Tibial artery (tissue), 4 donors: Measurements from ENCODE around the gene EEIG1.

ENCODE experiments used
- DNase-seq, 2 donors: peaks; one replicate each; pipeline ENCODE4 v3.0.0-alpha.2; 2019
- H3K27ac ChIP-seq, 2 donors: fragments of 200-600 bp; sonication (generic) in 1 of 2; 1 replicate in 1 of 2; 2 replicates in 1 of 2; pipeline ENCODE4 v1.5.1; 2018 to 2019; ENCODE audit warnings: mild to moderate bottlenecking in 1 of 2
- H3K27me3 ChIP-seq, 2 donors: fragments of 200-600 bp; sonication (generic) in 1 of 2; one replicate each; pipeline versions ENCODE4 v1.5.1 to v1.6.0; 2016 to 2019
- H3K36me3 ChIP-seq, 3 donors: fragments of 200-600 bp; sonication (generic) in 2 of 3; one replicate each; pipeline ENCODE4 v1.5.1; 2016 to 2019; ENCODE audit warnings: mild to moderate bottlenecking in 2 of 3
- H3K4me1 ChIP-seq, 4 donors: fragments of 200-600 bp; sonication (generic) in 2 of 4; 1 replicate in 3 of 4; 2 replicates in 1 of 4; pipeline ENCODE4 v1.5.1; 2016 to 2019
- H3K4me3 ChIP-seq, 2 donors: fragments of 200-600 bp; sonication (generic) in 1 of 2; 1 replicate in 1 of 2; 2 replicates in 1 of 2; pipeline ENCODE4 v1.5.1; 2018 to 2019; ENCODE audit warnings: mild to moderate bottlenecking in 2 of 2
- H3K9me3 ChIP-seq, 3 donors: fragments of 200-600 bp; sonication (generic) in 1 of 3; one replicate each; pipeline ENCODE4 v1.5.1; 2016 to 2019
- CTCF ChIP-seq, 2 experiments: fragments of 200-600 bp in 1 of 2; fragments of 450-650 bp in 1 of 2; IDR thresholded peaks; one replicate each; pipeline ENCODE4 v1.5.1; 2017 to 2019; ENCODE audit warnings: antibody characterized with exemption in 2 of 2, mild to moderate bottlenecking in 1 of 2, moderate library complexity in 1 of 2
- intact Hi-C: fragments of 100-400 bp; cut with DNase I; formaldehyde crosslinking; loops from one replicate; pipeline ENCODE4 v1.15.0; 2023; ENCODE audit warnings: low total_unique reads

Gene EEIG1

GRCh38 chr9:127977009-127977883 is 3.5 kb downstream of the EEIG1 start:
- DNase-seq: no peak
- Histone ChIP-seq H3K27ac (peak overlapping the region; percentile 82 to 84), H3K27me3 (no peaks in the 10 kb centered on the region), H3K4me1 (peaks cover 16 to 86% (median 75%) of the 10 kb centered on the region in 4 donors), H3K36me3 (no peaks in the 10 kb centered on the region), H3K4me3 (peak overlapping the region in 1 of 2 donors; percentile 69), H3K9me3 (no peaks in the 10 kb centered on the region)
- intact Hi-C loops: loop anchor here (5.0 kb wide), 1 partner anchor 35 kb away; no protein-coding TSS in a partner anchor
- no peak for TF ChIP-seq CTCF (IDR thresholded peaks at IDR 0.05)

- no peaks in the 10 kb centered on the region for H3K9me3 ChIP-seq
- no peak overlapping the region for H3K4me3 ChIP-seq
- H3K36me3 ChIP-seq: no peaks in the 10 kb centered on the region
- peak overlapping the region in 1 of 2 donors; percentile 82 for H3K27ac ChIP-seq
- peaks cover 23 to 87% (median 80%) of the 10 kb centered on the region in 4 donors for H3K4me1 ChIP-seq
- no peak for DNase-seq
- no peak for TF ChIP-seq CTCF (IDR thresholded peaks at IDR 0.05)
- intact Hi-C loops: loop anchor here (5.0 kb wide), 1 partner anchor 34 kb away; no protein-coding TSS in a partner anchor
- no peaks in the 10 kb centered on the region for H3K27me3 ChIP-seq
These were observed 4.3 kb downstream of the EEIG1 start for GRCh38 chr9:127976498-127976897.

- no peak for TF ChIP-seq CTCF (IDR thresholded peaks at IDR 0.05)
- Histone ChIP-seq H3K9me3 (no peaks in the 10 kb centered on the region), H3K36me3 (no peaks in the 10 kb centered on the region), H3K27ac (peak overlapping the region; percentile 94), H3K4me1 (peaks cover 23 to 93% (median 86%) of the 10 kb centered on the region in 4 donors), H3K4me3 (no peak overlapping the region), H3K27me3 (no peaks in the 10 kb centered on the region)
- intact Hi-C loops: loop anchor here (5.0 kb wide), 1 partner anchor 33 kb away; no protein-coding TSS in a partner anchor
- DNase-seq: peak in 1 of 2 donors; percentile 71
These were observed 5.1 kb downstream of the EEIG1 start for GRCh38 chr9:127975376-127976315.

GRCh38 chr9:127974769-127975261 is 6.0 kb downstream of the EEIG1 start:
- intact Hi-C loops: loop anchor here (5.0 kb wide), 1 partner anchor 33 kb away; no protein-coding TSS in a partner anchor
- no peak for TF ChIP-seq CTCF (IDR thresholded peaks at IDR 0.05)
- no peaks in the 10 kb centered on the region for H3K9me3 ChIP-seq
- no peak overlapping the region for H3K4me3 ChIP-seq
- H3K27ac ChIP-seq: peak overlapping the region; percentile 94
- H3K27me3 ChIP-seq: no peaks in the 10 kb centered on the region
- H3K36me3 ChIP-seq: no peaks in the 10 kb centered on the region
- peak; percentile 79 to 92 for DNase-seq
- H3K4me1 ChIP-seq: peaks cover 23 to 98% (median 92%) of the 10 kb centered on the region in 4 donors
